T-helper 1 cell treated with Interleukin-12 subunit alpha and Interleukin-12 subunit beta and Interleukin-4 antibody, amounts not matched to agents 30 ng/mL and 1 ng/mL, for 36 hours (primary cell): Measurements from ENCODE around the gene IBA57. TPM values are rescaled to one million over a fixed set of nuclear protein-coding genes. Genes with fewer than 3 reads are reported as not detected.

Experiments used
- intact Hi-C: fragments of 100-400 bp; cut with micrococcal nuclease; formaldehyde crosslinking; loops from one replicate; pipeline ENCODE4 v1.15.1; 2024
- total RNA-seq: library from RNA; stranded (reverse); gene quantifications from 2 replicates; pipeline ENCODE4 v1.2.3, GENCODE V29; 2022

Gene IBA57
- total RNA-seq, 1 donor from 2014 or later, result 7.1 TPM

GRCh38 chr1:228169345-228169744 lies 3.7 kb downstream of the IBA57 start:
- intact Hi-C loops, result loop anchor here (5.0 to 10.0 kb wide), 2 partner anchors 1173 to 1895 kb away; partner anchors contain the start of genes CCSAP and GALNT2

- intact Hi-C loops, result no loop called here
Observed at GRCh38 chr1:228170666-228171065, 5.1 kb downstream of the IBA57 start.

GRCh38 chr1:228171221-228171891 lies 5.8 kb downstream of the IBA57 start:
- intact Hi-C loops, result no loop called here

GRCh38 chr1:228172591-228173527 lies 7.3 kb downstream of the IBA57 start:
- intact Hi-C loops, result no loop called here

- intact Hi-C loops, result loop anchor here (1.0 to 2.0 kb wide), 2 partner anchors 8 to 39 kb away; no protein-coding TSS in a partner anchor
Observed at GRCh38 chr1:228173528-228174481, 8.2 kb downstream of the IBA57 start.

- intact Hi-C loops, result loop anchor here (1.0 to 2.0 kb wide), 2 partner anchors 8 to 38 kb away; no protein-coding TSS in a partner anchor
Observed at GRCh38 chr1:228174482-228175315, 9.1 kb downstream of the IBA57 start.

GRCh38 chr1:228175316-228176023 lies 9.9 kb downstream of the IBA57 start:
- intact Hi-C loops, result loop anchor here (2.0 kb wide), 1 partner anchor 37 kb away; no protein-coding TSS in a partner anchor

GRCh38 chr1:228176024-228176395 lies 10.4 kb downstream of the IBA57 start:
- intact Hi-C loops, result no loop called here

- intact Hi-C loops, result no loop called here
Observed at GRCh38 chr1:228176461-228177182, 11.0 kb downstream of the IBA57 start.

GRCh38 chr1:228177183-228177475 lies 11.5 kb downstream of the IBA57 start:
- intact Hi-C loops, result no loop called here

GRCh38 chr1:228177721-228178710 lies 12.4 kb downstream of the IBA57 start:
- intact Hi-C loops, result no loop called here

GRCh38 chr1:228178737-228179684 lies 13.4 kb downstream of the IBA57 start:
- intact Hi-C loops, result no loop called here

GRCh38 chr1:228180271-228180958 lies 14.8 kb downstream of the IBA57 start:
- intact Hi-C loops, result loop anchor here (1.0 kb wide), 1 partner anchor 49 kb away; no protein-coding TSS in a partner anchor

GRCh38 chr1:228180959-228181644 lies 15.5 kb downstream of the IBA57 start:
- intact Hi-C loops, result loop anchor here (1.0 kb wide), 1 partner anchor 50 kb away; no protein-coding TSS in a partner anchor

- intact Hi-C loops, result no loop called here
Observed at GRCh38 chr1:228181645-228182034, 16.0 kb downstream of the IBA57 start.
